HepG2 (cell line): Measurements from ENCODE around the gene CPLANE2. TPM values are rescaled to one million over a fixed set of nuclear protein-coding genes. Genes with fewer than 3 reads are reported as not detected.
A peak's percentile ranks its signal among the peaks of the same experiment; 100 is the strongest.

Experiments used
- ATAC-seq: fragments of 200-7000 bp; cut with Tn5 transposase; 3 replicates; pipeline ENCODE4 v1.9.1; 2020; ENCODE audit warnings: mild to moderate bottlenecking, moderate library complexity
- BruUV-seq: library from RNA; stranded (reverse); fragments of 400-500 nt; replicated peaks from 2 replicates; lab custom pipeline; 2021; lab: Mats Ljungman, UMichigan
- CTCF ChIA-PET: fragments of 300-600 bp; formaldehyde crosslinking; extraction: SDS; loops from one replicate; lab custom pipeline; 2021; ENCODE audit warnings: low total read pairs, inconsistent platforms, low intra/inter-chr PET ratio; lab: Yijun Ruan, JAX
- POLR2A ChIA-PET: fragments of 350-600 bp; sonication (Branson Sonifier 250); formaldehyde crosslinking; loops from one replicate; lab custom pipeline; 2020; ENCODE audit warnings: antibody characterized with exemption, inconsistent platforms; lab: Yijun Ruan, JAX
- DNase-seq: peaks from one replicate; pipeline ENCODE4 v3.0.0-alpha.2; 2015; ENCODE audit warnings: low spot score
- FAIRE-seq: peaks from 3 replicates; lab custom pipeline; 2011; peaks lifted over from hg19 to GRCh38; lab: Jason Lieb, UNC
- H2AFZ ChIP-seq: one replicate; pipeline ENCODE4 v1.6.1; 2011; ENCODE audit warnings: low read length, inconsistent platforms
- H3K27ac ChIP-seq: fragments of 300-600 bp; 3 replicates; pipeline ENCODE4 v1.8.0; 2011; ENCODE audit warnings: mixed run types, mild to moderate bottlenecking, mixed read lengths, low read length, inconsistent platforms; ENCODE audit not compliant: insufficient read depth; ENCODE audit errors: extremely low read length
- H3K27me3 ChIP-seq, 2 experiments: fragments of 200-600 bp in 1 of 2; 2 replicates in 1 of 2; 3 replicates in 1 of 2; pipeline versions ENCODE4 v1.6.0 to v1.8.0; 2011; ENCODE audit warnings: low read length in 2 of 2, mild to moderate bottlenecking in 2 of 2, moderate library complexity in 2 of 2, inconsistent platforms in 1 of 2; ENCODE audit not compliant: insufficient read depth in 2 of 2, control insufficient read depth in 1 of 2
- H3K36me3 ChIP-seq, 2 experiments: fragments of 200-600 bp in 1 of 2; replicated peaks in 1 of 2; 2 replicates in 1 of 2; 3 replicates in 1 of 2; pipeline versions ENCODE4 v1.5.1 to v1.8.0; 2011; ENCODE audit warnings: low read length in 2 of 2, inconsistent platforms in 1 of 2; ENCODE audit not compliant: insufficient read depth in 2 of 2, control insufficient read depth in 1 of 2
- H3K4me1 ChIP-seq: 2 replicates; pipeline ENCODE4 v1.5.1; 2012; ENCODE audit warnings: low read length, inconsistent platforms; ENCODE audit not compliant: insufficient read depth
- H3K4me2 ChIP-seq: 2 replicates; pipeline ENCODE4 v1.6.0; 2011; ENCODE audit warnings: low read depth, low read length, inconsistent platforms
- H3K4me3 ChIP-seq, 3 experiments: fragments of 200-600 bp in 1 of 3; sonication (generic), shearing (Covaris generic) in 1 of 3; replicated peaks in 1 of 3; 2 replicates each; pipeline ENCODE4 v1.5.1; 2011 to 2016; ENCODE audit warnings: low read length in 3 of 3, inconsistent platforms in 2 of 3, low read depth in 2 of 3, mild to moderate bottlenecking in 2 of 3, control low read depth in 1 of 3, mixed read lengths in 1 of 3; ENCODE audit not compliant: insufficient read depth in 1 of 3
- H3K79me2 ChIP-seq: one replicate; pipeline ENCODE4 v1.6.1; 2011; ENCODE audit warnings: low read length, inconsistent platforms; ENCODE audit not compliant: insufficient read depth
- H3K9ac ChIP-seq: 2 replicates; pipeline ENCODE4 v1.6.0; 2011; ENCODE audit warnings: mild to moderate bottlenecking, low read depth, low read length, inconsistent platforms; ENCODE audit not compliant: insufficient read depth
- H3K9me3 ChIP-seq: 2 replicates; pipeline ENCODE4 v1.5.1; 2012; ENCODE audit warnings: mild to moderate bottlenecking, low read length
- H4K20me1 ChIP-seq: 2 replicates; pipeline ENCODE4 v1.6.0; 2011; ENCODE audit warnings: inconsistent platforms, mild to moderate bottlenecking, low read length, moderate library complexity; ENCODE audit not compliant: insufficient read depth
- BATF2 ChIP-seq: sonication (generic); formaldehyde crosslinking; IDR thresholded peaks from 2 replicates; pipeline ENCODE4 v1.8.0; 2022; ENCODE audit warnings: mild to moderate bottlenecking, missing genetic modification reagents, moderate library complexity
- CENPX ChIP-seq: sonication (generic); formaldehyde crosslinking; IDR thresholded peaks from 2 replicates; pipeline ENCODE4 v1.9.0; 2021; ENCODE audit warnings: mild to moderate bottlenecking, missing genetic modification reagents, moderate library complexity
- HNRNPL ChIP-seq: fragments of 200-400 bp; formaldehyde crosslinking; IDR thresholded peaks from 2 replicates; pipeline ENCODE4 v1.6.1; 2017; ENCODE audit warnings: mild to moderate bottlenecking, low read depth, low read length
- IKZF5 ChIP-seq: IDR thresholded peaks from 2 replicates; pipeline ENCODE4 v1.6.1; 2018; ENCODE audit warnings: missing genetic modification reagents, mild to moderate bottlenecking, missing compliant biosample characterization
- KDM4B ChIP-seq: sonication (generic); formaldehyde crosslinking; IDR thresholded peaks from 2 replicates; pipeline ENCODE4 v1.4.0; 2020; ENCODE audit warnings: missing genetic modification reagents
- SRY ChIP-seq: sonication (generic); formaldehyde crosslinking; IDR thresholded peaks from 2 replicates; pipeline ENCODE4 v1.8.0; 2022; ENCODE audit warnings: mild to moderate bottlenecking, missing genetic modification reagents
- SUZ12 ChIP-seq: fragments of 150-350 bp; IDR thresholded peaks from 2 replicates; pipeline ENCODE4 v1.6.1; 2014; ENCODE audit warnings: low read depth, low read length
- TOPORS ChIP-seq: sonication (generic); formaldehyde crosslinking; IDR thresholded peaks from 2 replicates; pipeline ENCODE4 v1.8.0; 2023; ENCODE audit warnings: mild to moderate bottlenecking, missing genetic modification reagents
- ZKSCAN1 ChIP-seq: fragments of 150-350 bp; IDR thresholded peaks from 2 replicates; pipeline ENCODE4 v1.6.1; 2014; ENCODE audit warnings: low read length
- ZNF275 ChIP-seq: sonication (generic); formaldehyde crosslinking; IDR thresholded peaks from 2 replicates; pipeline ENCODE4 v1.8.0; 2022; ENCODE audit warnings: missing genetic modification reagents, mild to moderate bottlenecking, inconsistent platforms, borderline replicate concordance
- ZNF343 ChIP-seq: sonication (generic); formaldehyde crosslinking; IDR thresholded peaks from 2 replicates; pipeline ENCODE4 v1.4.0; 2020; ENCODE audit warnings: mild to moderate bottlenecking, missing genetic modification reagents
- ZNF430 ChIP-seq: sonication (generic); formaldehyde crosslinking; IDR thresholded peaks from 2 replicates; pipeline ENCODE4 v1.9.0; 2021; ENCODE audit warnings: mild to moderate bottlenecking, missing genetic modification reagents
- WGBS: methylation state at CpG from one replicate; pipeline ENCODE4 v1.1.6; 2017; ENCODE audit warnings: low lambda C conversion rate; 5-methylcytosine and 5-hydroxymethylcytosine counted together
- in situ Hi-C: cut with HindIII; loops from 2 replicates; pipeline ENCODE4 v1.10.0; 2017; ENCODE audit warnings: low pct_unique_long_range_greater_than_20kb; ENCODE audit not compliant: extremely low pct_ligation_motif_present
- intact Hi-C: fragments of 100-400 bp; cut with micrococcal nuclease; formaldehyde crosslinking; loops from one replicate; pipeline ENCODE4 v1.10.0; 2022; ENCODE audit not compliant: unreplicated experiment
- polyA plus RNA-seq, 8 experiments: library from polyadenylated mRNA; depleted of rRNA in 3 of 8; stranded (reverse) in 7 of 8; unstranded in 1 of 8; fragments of >200 nt; fragmentation: Illumina TruSeq in 4 of 8; extraction: Trizol in 4 of 8; gene quantifications; 2 replicates each; pipeline versions ENCODE4 v1.2.1 to v1.2.3, GENCODE V29; 2011 to 2016; ENCODE audit warnings: low read depth in 4 of 8, missing spikeins in 1 of 8, mixed read lengths in 1 of 8; ENCODE audit not compliant: insufficient read depth in 1 of 8
- total RNA-seq, 5 experiments: library from RNA; depleted of rRNA; stranded (reverse); fragments of >200 nt; fragmentation: Illumina TruSeq; extraction: Trizol; gene quantifications; 2 replicates each; pipeline ENCODE4 v1.2.3, GENCODE V29; 2016; ENCODE audit warnings: low read depth in 1 of 5

CPLANE2 gene
- total and polyA plus RNA-seq, 2 of the 13 experiments (the other 11 are each of a cell fraction or from before 2014, with no cell fraction given), result 0.29 to 1.6 TPM

GRCh38 chr1:16207318-16208269, 29.4 kb downstream of the CPLANE2 start:
- no peak for ATAC-seq
- BruUV-seq, result no TSS peak
- FAIRE-seq, result no peak
- no peak for TF ChIP-seq CENPX (CRISPR knock-in tag)
- TF ChIP-seq SUZ12, result no peak
- TF ChIP-seq SRY (CRISPR knock-in tag), result no peak
- 0 out of 2 replicates have a peak, but pooled peaks have one; percentile 21 for TF ChIP-seq HNRNPL
- no peak for TF ChIP-seq IKZF5 (CRISPR knock-in tag)
- TF ChIP-seq ZNF430 (CRISPR knock-in tag), result 0 out of 2 replicates have a peak, but pooled peaks have one; percentile 23
- 0 out of 2 replicates have a peak, but pooled peaks have one; percentile 15 for TF ChIP-seq ZNF343 (CRISPR knock-in tag)
- TF ChIP-seq ZNF275, result 0 out of 2 replicates have a peak, but pooled peaks have one; percentile 14
- TF ChIP-seq BATF2, result no peak
- no peak for TF ChIP-seq TOPORS
- no peak for TF ChIP-seq KDM4B (CRISPR knock-in tag)
- TF ChIP-seq ZKSCAN1, result peak; percentile 33; the same call in 1 of the 2 replicates
- no peak for DNase-seq
- ChIA-PET POLR2A (interaction anchor here (0.6 to 1.7 kb wide), 10 partner anchors 8 to 159 kb away, joined by 3 to 19 read pairs (median 3); partner anchors contain the start of genes CPLANE2 and SZRD1), CTCF (no interaction called here)
- intact Hi-C loops, result no loop called here
- H3K4me3 ChIP-seq, result peak overlapping the region; percentile 40 to 68 (median 46); a peak in 4 of 6 replicates
- H3K27me3 ChIP-seq, result peaks cover 9 to 41% of the 10 kb centered on the region in 2 experiments; a peak in 3 of 5 replicates
- H4K20me1 ChIP-seq, result no peaks in the 10 kb centered on the region
- no peaks in the 10 kb centered on the region for H3K36me3 ChIP-seq
- H3K27ac ChIP-seq, result peak overlapping the region; percentile 81
- in situ Hi-C loops, result loop anchor here (5.0 kb wide), 1 partner anchor 35 kb away; no protein-coding TSS in a partner anchor
- no peak overlapping the region for H2AFZ ChIP-seq
- peaks cover 51% of the 10 kb centered on the region for H3K4me1 ChIP-seq
- no peaks in the 10 kb centered on the region for H3K79me2 ChIP-seq
- peak overlapping the region; percentile 66 for H3K9ac ChIP-seq
- 76% methylated on average over 34 of the region's 51 CpGs for WGBS
- no peaks in the 10 kb centered on the region for H3K9me3 ChIP-seq
- peak overlapping the region; percentile 49 for H3K4me2 ChIP-seq
